T-cell (primary cell): Measurements from ENCODE around the gene DNAAF3. TPM values are rescaled to one million over a fixed set of nuclear protein-coding genes. Genes with fewer than 3 reads are reported as not detected.

Experiments used
- ATAC-seq, 4 experiments: fragments of 200-7000 bp in 3 of 4; fragments of 150-1000 bp in 1 of 4; cut with Tn5 transposase; replicated peaks in 1 of 4; 1 replicate in 3 of 4; 2 replicates in 1 of 4; pipeline ENCODE4 v1.10.0; 2021; ENCODE audit warnings: moderate library complexity in 3 of 4, mild to moderate bottlenecking in 2 of 4, moderate number of reproducible peaks in 1 of 4
- CTCF ChIA-PET, 2 donors: fragments of 300-600 bp; sonication (Branson Sonifier 250); formaldehyde crosslinking; loops; one replicate each; lab custom pipeline; 2022; ENCODE audit warnings: antibody characterized with exemption in 2 of 2; lab: Charles Lee
- POLR2A ChIA-PET, 2 donors: fragments of 300-600 bp; sonication (Branson Sonifier 250); formaldehyde crosslinking; loops; one replicate each; lab custom pipeline; 2022; ENCODE audit warnings: antibody characterized with exemption in 2 of 2; lab: Charles Lee
- DNase-seq, 35 experiments: peaks; one replicate each; pipeline versions ENCODE4 v3.0.0 to v3.0.0-alpha.2; 2013 to 2023
- H3K27ac ChIP-seq: one replicate; pipeline ENCODE4 v1.5.1; 2013; ENCODE audit warnings: low read length
- H3K27me3 ChIP-seq, 2 experiments: replicated peaks in 1 of 2; 1 replicate in 1 of 2; 2 replicates in 1 of 2; pipeline versions ENCODE4 v1.6.1 to v1.7.0; 2013; ENCODE audit warnings: low read length in 1 of 2, mixed read lengths in 1 of 2; ENCODE audit not compliant: control insufficient read depth in 2 of 2, insufficient read depth in 2 of 2; ENCODE audit errors: extremely low read depth in 1 of 2
- H3K36me3 ChIP-seq, 2 donors: 1 replicate in 1 of 2; 2 replicates in 1 of 2; pipeline versions ENCODE4 v1.6.1 to v1.7.0; 2013; ENCODE audit warnings: low read length in 1 of 2; ENCODE audit not compliant: control insufficient read depth in 2 of 2, insufficient read depth in 1 of 2; ENCODE audit errors: extremely low read depth in 1 of 2
- H3K4me1 ChIP-seq, 2 experiments: 1 replicate in 1 of 2; 2 replicates in 1 of 2; pipeline versions ENCODE4 v1.6.1 to v1.7.0; 2013; ENCODE audit warnings: low read length in 2 of 2, mixed read lengths in 1 of 2; ENCODE audit not compliant: insufficient read depth in 2 of 2, control insufficient read depth in 1 of 2; ENCODE audit errors: extremely low read depth in 1 of 2
- H3K4me3 ChIP-seq, 2 donors: 1 replicate in 1 of 2; 2 replicates in 1 of 2; pipeline versions ENCODE4 v1.5.1 to v1.7.0; 2013; ENCODE audit warnings: mild to moderate bottlenecking in 2 of 2, low read length in 1 of 2, moderate library complexity in 1 of 2; ENCODE audit not compliant: control insufficient read depth in 1 of 2; ENCODE audit errors: extremely low read depth in 1 of 2
- H3K9me3 ChIP-seq: 2 replicates; pipeline ENCODE4 v1.7.0; 2013
- H3K27ac Mint-ChIP-seq, 2 donors: one replicate each; pipeline ENCODE4 v1.8.0; 2020 to 2021; ENCODE audit warnings: mild to moderate bottlenecking in 2 of 2, mixed read lengths in 2 of 2
- H3K27me3 Mint-ChIP-seq, 2 donors: one replicate each; pipeline ENCODE4 v1.8.0; 2021 to 2022; ENCODE audit warnings: mixed read lengths in 2 of 2
- H3K36me3 Mint-ChIP-seq: one replicate; pipeline ENCODE4 v1.8.0; 2021; ENCODE audit warnings: mixed read lengths
- H3K4me1 Mint-ChIP-seq, 3 donors: one replicate each; pipeline ENCODE4 v1.8.0; 2020 to 2022; ENCODE audit warnings: mixed read lengths in 3 of 3, mild to moderate bottlenecking in 1 of 3
- H3K4me3 Mint-ChIP-seq, 3 donors: one replicate each; pipeline ENCODE4 v1.8.0; 2020 to 2022; ENCODE audit warnings: mild to moderate bottlenecking in 3 of 3, mixed read lengths in 3 of 3, moderate library complexity in 3 of 3
- H3K9me3 Mint-ChIP-seq, 3 donors: one replicate each; pipeline ENCODE4 v1.8.0; 2020 to 2022; ENCODE audit warnings: mixed read lengths in 3 of 3
- WGBS: methylation state at CpG from one replicate; pipeline ENCODE4 v1.1.5; 2013; ENCODE audit warnings: missing lambda C conversion rate; ENCODE audit not compliant: insufficient coverage; 5-methylcytosine and 5-hydroxymethylcytosine counted together
- total RNA-seq, 35 experiments: library from RNA in 6 of 35; stranded (reverse) in 6 of 35; fragments of 120-200 nt in 1 of 35; gene quantifications; one replicate each; pipeline versions ENCODE4 v1.2.1 to v1.2.4 and lab custom pipeline; 2013 to 2026

DNAAF3 gene
- total RNA-seq, 5 donors from 2014 or later (not counting 1 experiment from before 2014, with no cell fraction given), result not detected

- H3K4me3 Mint-ChIP-seq, result peak overlapping the region; percentile 62 to 81 (median 74)
Observed at GRCh38 chr19:55178781-55179599, 12.6 kb upstream of the DNAAF3 start.

GRCh38 chr19:55176076-55176475, 9.7 kb upstream of the DNAAF3 start:
- H3K36me3 Mint-ChIP-seq, result no peaks in the 10 kb centered on the region
- peaks cover 60 to 84% of the 10 kb centered on the region in 2 donors for H3K27me3 Mint-ChIP-seq
- no peak overlapping the region for H3K27ac Mint-ChIP-seq
- H3K36me3 ChIP-seq, result no peaks in the 10 kb centered on the region
- CTCF ChIA-PET, result no interaction called here
- 33% methylated on average over 2 of the region's 2 CpGs for WGBS
- H3K4me3 ChIP-seq, result no peak overlapping the region
- no peak overlapping the region for H3K4me3 Mint-ChIP-seq
- no peak overlapping the region for H3K27ac ChIP-seq
- no peaks in the 10 kb centered on the region for H3K9me3 Mint-ChIP-seq
- H3K4me1 ChIP-seq, result peaks cover 2 to 49% of the 10 kb centered on the region in 2 experiments
- ATAC-seq (no peak), DNase-seq (peak in 1 of 35 experiments; percentile 30)
- peaks cover 7 to 93% of the 10 kb centered on the region in 2 experiments for H3K27me3 ChIP-seq
- POLR2A ChIA-PET, result no interaction called here
- H3K9me3 ChIP-seq, result no peaks in the 10 kb centered on the region
- peaks cover 28 to 42% (median 39%) of the 10 kb centered on the region in 3 donors for H3K4me1 Mint-ChIP-seq

More at GRCh38 chr19:55178781-55179599, 12.6 kb upstream of the DNAAF3 start:
- H3K27ac ChIP-seq, result peak overlapping the region; percentile 49
- Mint-ChIP-seq H3K27me3 (peaks cover 47 to 81% of the 10 kb centered on the region in 2 donors), H3K27ac (peak overlapping the region in 1 of 2 donors; percentile 15), H3K4me1 (peaks cover 22 to 31% (median 27%) of the 10 kb centered on the region in 3 donors), H3K9me3 (no peaks in the 10 kb centered on the region), H3K36me3 (no peaks in the 10 kb centered on the region)
- ChIA-PET POLR2A (interaction anchor here in 1 of 2 donors (0.5 kb wide), 1 partner anchor 16 kb away, joined by 7 read pairs; no protein-coding TSS in a partner anchor), CTCF (no interaction called here)
- H3K27me3 ChIP-seq, result peaks cover 3 to 95% of the 10 kb centered on the region in 2 experiments
- peaks cover 0 to 35% of the 10 kb centered on the region in 2 experiments for H3K4me1 ChIP-seq
- ATAC-seq (peak; percentile 80 to 89 (median 83)), DNase-seq (peak; percentile 66 to 98 (median 95))
- WGBS, result 5% methylated on average over 57 of the region's 61 CpGs
- H3K4me3 ChIP-seq, result peak overlapping the region; percentile 43 to 58
- H3K9me3 ChIP-seq, result no peaks in the 10 kb centered on the region
- no peaks in the 10 kb centered on the region for H3K36me3 ChIP-seq

- H3K27ac Mint-ChIP-seq, result no peak overlapping the region
- no peaks in the 10 kb centered on the region for H3K9me3 Mint-ChIP-seq
- DNase-seq, result no peak
- POLR2A ChIA-PET, result no interaction called here
- no peak overlapping the region for H3K4me3 Mint-ChIP-seq
- H3K36me3 Mint-ChIP-seq, result no peaks in the 10 kb centered on the region
- peaks cover 25 to 35% (median 34%) of the 10 kb centered on the region in 3 donors for H3K4me1 Mint-ChIP-seq
- 75% methylated on average over 43 of the region's 43 CpGs for WGBS
- H3K27me3 Mint-ChIP-seq, result peaks cover 61 to 84% of the 10 kb centered on the region in 2 donors
- Histone ChIP-seq H3K9me3 (no peaks in the 10 kb centered on the region), H3K4me3 (no peak overlapping the region), H3K27ac (no peak overlapping the region), H3K4me1 (peaks cover 2 to 43% of the 10 kb centered on the region in 2 experiments), H3K36me3 (no peaks in the 10 kb centered on the region), H3K27me3 (peaks cover 9 to 93% of the 10 kb centered on the region in 2 experiments)
- CTCF ChIA-PET, result interaction anchor here in 1 of 2 donors (0.6 kb wide), 1 partner anchor 15 kb away, joined by 3 read pairs; no protein-coding TSS in a partner anchor
- ATAC-seq, result no peak
Observed at GRCh38 chr19:55175117-55175867, 8.9 kb upstream of the DNAAF3 start.

- CTCF ChIA-PET, result interaction anchor here in 1 of 2 donors (0.6 kb wide), 1 partner anchor 14 kb away, joined by 3 read pairs; no protein-coding TSS in a partner anchor
- peaks cover 20 to 32% (median 29%) of the 10 kb centered on the region in 3 donors for H3K4me1 Mint-ChIP-seq
Observed at GRCh38 chr19:55174425-55175116, 8.2 kb upstream of the DNAAF3 start.

GRCh38 chr19:55173714-55174409, 7.4 kb upstream of the DNAAF3 start:
- H3K4me3 ChIP-seq, result peak overlapping the region; percentile 34 to 60
- ATAC-seq, result peak; percentile 50 to 64 (median 60)
- no peaks in the 10 kb centered on the region for H3K9me3 Mint-ChIP-seq
- H3K9me3 ChIP-seq, result no peaks in the 10 kb centered on the region
- H3K4me3 Mint-ChIP-seq, result peak overlapping the region in 2 of 3 donors; percentile 46 to 75
- no peak overlapping the region for H3K27ac Mint-ChIP-seq
- DNase-seq, result peak in 2 of 35 experiments; percentile 21 to 45
- ChIA-PET CTCF (no interaction called here), POLR2A (interaction anchor here in 1 of 2 donors (0.6 kb wide), 1 partner anchor 453 kb away, joined by 7 read pairs; no protein-coding TSS in a partner anchor)
- H3K4me1 ChIP-seq, result peaks cover 2 to 28% of the 10 kb centered on the region in 2 experiments
- H3K4me1 Mint-ChIP-seq, result peaks cover 15 to 25% (median 25%) of the 10 kb centered on the region in 3 donors
- no peak overlapping the region for H3K27ac ChIP-seq
- H3K27me3 Mint-ChIP-seq, result peaks cover 72 to 88% of the 10 kb centered on the region in 2 donors
- no peaks in the 10 kb centered on the region for H3K36me3 Mint-ChIP-seq
- H3K27me3 ChIP-seq, result peaks cover 15 to 91% of the 10 kb centered on the region in 2 experiments
- WGBS, result 1% methylated on average over 19 of the region's 37 CpGs
- H3K36me3 ChIP-seq, result no peaks in the 10 kb centered on the region

More at GRCh38 chr19:55174425-55175116, 8.2 kb upstream of the DNAAF3 start:
- Mint-ChIP-seq H3K27me3 (peaks cover 66 to 85% of the 10 kb centered on the region in 2 donors), H3K27ac (no peak overlapping the region), H3K36me3 (no peaks in the 10 kb centered on the region), H3K4me3 (peak overlapping the region in 1 of 3 donors; percentile 75), H3K9me3 (no peaks in the 10 kb centered on the region)
- WGBS, result 72% methylated on average over 13 of the region's 21 CpGs
- DNase-seq (no peak), ATAC-seq (no peak)
- no peaks in the 10 kb centered on the region for H3K36me3 ChIP-seq
- POLR2A ChIA-PET, result no interaction called here
- H3K9me3 ChIP-seq, result no peaks in the 10 kb centered on the region
- peak overlapping the region in 1 of 2 donors; percentile 60 for H3K4me3 ChIP-seq
- no peak overlapping the region for H3K27ac ChIP-seq
- H3K4me1 ChIP-seq, result peaks cover 2 to 35% of the 10 kb centered on the region in 2 experiments
- H3K27me3 ChIP-seq, result peaks cover 15 to 91% of the 10 kb centered on the region in 2 experiments
